ENCODE measurements around the gene ZBTB11.

The ZBTB11 gene

GRCh38 chr3:101635954-101636798 is 40.8 kb downstream of the ZBTB11 start:
- Histone ChIP-seq H3K79me2 (ENCODE audit: insufficient read depth, low read length) (no peaks in the 10 kb centered on the region), H3K27ac (ENCODE audit: low read depth, low read length, poor library complexity, severe bottlenecking) (no peak overlapping the region), H3K36me3 (ENCODE audit: insufficient read depth, low read length) (no peaks in the 10 kb centered on the region), H2AFZ (ENCODE audit: low read length) (no peak overlapping the region), H3K9ac (ENCODE audit: low read length) (no peak overlapping the region), H3K9me2 (ENCODE audit: low read depth, low read length) (no peaks in the 10 kb centered on the region), H3K9me3 (ENCODE audit: low read length) (no peaks in the 10 kb centered on the region), H3K4me2 (ENCODE audit: low read length) (peak overlapping the region; percentile 13; the same call in 1 of the 2 replicates), H3F3A (ENCODE audit: insufficient read depth, low read length) (no peaks in the 10 kb centered on the region), H4K20me1 (ENCODE audit: insufficient read depth, low read length) (no peaks in the 10 kb centered on the region), H3K27me3 (ENCODE audit: insufficient read depth, low read length) (no peaks in the 10 kb centered on the region), H3K4me3 (ENCODE audit: low read depth, low read length, poor library complexity, severe bottlenecking) (no peak overlapping the region), H3K4me1 (ENCODE audit: insufficient read depth, low read length, severe bottlenecking) (peaks cover 4% of the 10 kb centered on the region)
- no peak for TF ChIP-seq EZH2 (IDR thresholded peaks at IDR 0.05; ENCODE audit: borderline replicate concordance, low read length)
- TF ChIP-seq CTCF (IDR thresholded peaks at IDR 0.05; ENCODE audit: low read length): peak; percentile 79

GRCh38 chr3:101635345-101635744 is 41.6 kb downstream of the ZBTB11 start:
- Histone ChIP-seq H3K36me3 (ENCODE audit: insufficient read depth, low read length) (no peaks in the 10 kb centered on the region), H4K20me1 (ENCODE audit: insufficient read depth, low read length) (no peaks in the 10 kb centered on the region), H3K27me3 (ENCODE audit: insufficient read depth, low read length) (no peaks in the 10 kb centered on the region), H3K9ac (ENCODE audit: low read length) (no peak overlapping the region), H3F3A (ENCODE audit: insufficient read depth, low read length) (no peaks in the 10 kb centered on the region), H3K79me2 (ENCODE audit: insufficient read depth, low read length) (no peaks in the 10 kb centered on the region), H3K4me2 (ENCODE audit: low read length) (no peak overlapping the region), H3K27ac (ENCODE audit: low read depth, low read length, poor library complexity, severe bottlenecking) (no peak overlapping the region), H3K4me3 (ENCODE audit: low read depth, low read length, poor library complexity, severe bottlenecking) (no peak overlapping the region), H3K9me2 (ENCODE audit: low read depth, low read length) (no peaks in the 10 kb centered on the region), H3K9me3 (ENCODE audit: low read length) (no peaks in the 10 kb centered on the region), H3K4me1 (ENCODE audit: insufficient read depth, low read length, severe bottlenecking) (peaks cover 4% of the 10 kb centered on the region), H2AFZ (ENCODE audit: low read length) (no peak overlapping the region)
- TF ChIP-seq CTCF (IDR thresholded peaks at IDR 0.05; ENCODE audit: low read length) (no peak), EZH2 (IDR thresholded peaks at IDR 0.05; ENCODE audit: borderline replicate concordance, low read length) (no peak)

GRCh38 chr3:101634591-101635196 is 42.2 kb downstream of the ZBTB11 start:
- Histone ChIP-seq H3K4me1 (ENCODE audit: insufficient read depth, low read length, severe bottlenecking) (peaks cover 4% of the 10 kb centered on the region), H3F3A (ENCODE audit: insufficient read depth, low read length) (no peaks in the 10 kb centered on the region), H3K27ac (ENCODE audit: low read depth, low read length, poor library complexity, severe bottlenecking) (no peak overlapping the region), H3K9ac (ENCODE audit: low read length) (no peak overlapping the region), H3K79me2 (ENCODE audit: insufficient read depth, low read length) (no peaks in the 10 kb centered on the region), H3K27me3 (ENCODE audit: insufficient read depth, low read length) (no peaks in the 10 kb centered on the region), H3K4me2 (ENCODE audit: low read length) (no peak overlapping the region), H3K4me3 (ENCODE audit: low read depth, low read length, poor library complexity, severe bottlenecking) (no peak overlapping the region), H2AFZ (ENCODE audit: low read length) (no peak overlapping the region), H4K20me1 (ENCODE audit: insufficient read depth, low read length) (no peaks in the 10 kb centered on the region), H3K36me3 (ENCODE audit: insufficient read depth, low read length) (no peaks in the 10 kb centered on the region), H3K9me2 (ENCODE audit: low read depth, low read length) (no peaks in the 10 kb centered on the region), H3K9me3 (ENCODE audit: low read length) (no peaks in the 10 kb centered on the region)
- TF ChIP-seq CTCF (IDR thresholded peaks at IDR 0.05; ENCODE audit: low read length): no peak
- no peak for TF ChIP-seq EZH2 (IDR thresholded peaks at IDR 0.05; ENCODE audit: borderline replicate concordance, low read length)

All from OCI-LY1 (cell line).